ENCODE results near the gene TBC1D21. TPM values are rescaled to one million over a fixed set of nuclear protein-coding genes. Genes with fewer than 3 reads are reported as not detected.
"Not testable (repeated sequence)": the region's sequence is repeated elsewhere in the genome, so short reads cannot be mapped to it uniquely, and the experiment has no call there.

The TBC1D21 gene
- polyA plus RNA-seq, 3 donors from 2014 or later = not detected

DNA sequence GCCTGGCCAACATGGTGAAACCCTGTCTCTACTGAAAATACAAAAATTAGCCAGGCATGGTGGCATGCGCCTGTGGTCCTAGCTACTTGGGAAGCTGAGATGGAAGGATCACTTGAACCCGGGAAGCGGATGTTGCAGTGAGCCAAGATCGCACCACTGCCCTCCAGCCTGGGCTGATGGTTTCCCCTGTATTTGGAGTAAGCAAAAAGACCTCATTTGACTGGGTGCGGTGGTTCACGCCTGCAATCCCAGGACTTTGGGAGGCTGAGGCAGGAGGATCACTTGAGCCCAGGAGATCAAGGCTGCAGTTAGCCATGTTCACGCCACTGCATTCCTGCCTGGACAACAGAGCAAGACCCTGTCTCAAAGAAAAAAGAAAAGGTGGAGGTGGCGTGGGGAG is 65.2 kb downstream of the TBC1D21 start:
- H3K4me3 Mint-ChIP-seq; H3K36me3 Mint-ChIP-seq; DNase-seq; H3K27ac Mint-ChIP-seq; H3K4me1 Mint-ChIP-seq; H3K27me3 Mint-ChIP-seq (ENCODE audit: low read depth in 3 of 3); H3K9me3 Mint-ChIP-seq: not testable (repeated sequence)

Other genes with a start within 250 kb of the TBC1D21 start
- gene NPTN, start 240.2 kb upstream of the TBC1D21 start, polyA plus RNA-seq = 10 to 100 TPM; 30.3 to 58.7 (median 41.6) TPM
- not detected for gene CD276, start 189.2 kb upstream of the TBC1D21 start, polyA plus RNA-seq
- gene INSYN1, start 120.2 kb upstream of the TBC1D21 start, polyA plus RNA-seq = not detected
- 1 to 10 TPM in 1 of 3 donors, under 1 TPM in 1, not detected in 1; 0.98 to 1.1 TPM for gene LOXL1, start 52.9 kb downstream of the TBC1D21 start, polyA plus RNA-seq
- 10 to 100 TPM; 12.7 to 17.4 (median 13.2) TPM for gene STOML1, start 118.7 kb downstream of the TBC1D21 start, polyA plus RNA-seq
- gene PML, start 121.2 kb downstream of the TBC1D21 start, polyA plus RNA-seq = 10 to 100 TPM in 2 of 3 donors, 1 to 10 TPM in 1; 8.0 to 47.7 (median 16.2) TPM
- not detected for gene GOLGA6A, start 209.0 kb downstream of the TBC1D21 start, polyA plus RNA-seq

Measured in immature natural killer cell (primary cell).